HEK293 (cell line): Measurements from ENCODE around the gene ST7.

Source experiments
- CTCF ChIP-seq: fragments of 450-650 bp; formaldehyde crosslinking; IDR thresholded peaks from 2 replicates; pipeline ENCODE4 v1.5.1; 2016; ENCODE audit warnings: missing biosample characterization, missing genetic modification characterization
- FEZF1 ChIP-seq: fragments of 450-650 bp; formaldehyde crosslinking; IDR thresholded peaks from 2 replicates; pipeline ENCODE4 v1.5.1; 2016; ENCODE audit warnings: missing biosample characterization, missing genetic modification characterization
- IKZF3 ChIP-seq: fragments of 450-650 bp; IDR thresholded peaks from 2 replicates; pipeline ENCODE4 v1.5.0; 2018; ENCODE audit warnings: missing biosample characterization, mild to moderate bottlenecking, missing genetic modification characterization, moderate library complexity
- KLF8 ChIP-seq: fragments of 450-650 bp; formaldehyde crosslinking; IDR thresholded peaks from 2 replicates; pipeline ENCODE4 v1.5.1; 2016; ENCODE audit warnings: missing biosample characterization, missing genetic modification characterization
- KLF9 ChIP-seq: fragments of 450-650 bp; formaldehyde crosslinking; IDR thresholded peaks from 2 replicates; pipeline ENCODE4 v1.5.1; 2016; ENCODE audit warnings: missing biosample characterization, missing genetic modification characterization, low read depth
- OVOL3 ChIP-seq: fragments of 450-650 bp; formaldehyde crosslinking; IDR thresholded peaks from 2 replicates; pipeline ENCODE4 v1.5.1; 2016; ENCODE audit warnings: missing biosample characterization, missing genetic modification characterization
- PRDM6 ChIP-seq: fragments of 450-650 bp; formaldehyde crosslinking; IDR thresholded peaks from 2 replicates; pipeline ENCODE4 v1.5.1; 2017; ENCODE audit warnings: missing biosample characterization, missing genetic modification characterization
- SCRT1 ChIP-seq: fragments of 450-650 bp; formaldehyde crosslinking; IDR thresholded peaks from 2 replicates; pipeline ENCODE4 v1.5.1; 2016; ENCODE audit warnings: missing biosample characterization, missing genetic modification characterization, borderline replicate concordance
- TCF7L2 ChIP-seq: IDR thresholded peaks from 2 replicates; pipeline ENCODE4 v1.6.1; 2011; ENCODE audit warnings: low read depth, mild to moderate bottlenecking, inconsistent platforms, low read length, moderate library complexity, borderline replicate concordance
- TSHZ1 ChIP-seq: fragments of 450-650 bp; formaldehyde crosslinking; IDR thresholded peaks from 2 replicates; pipeline ENCODE4 v1.5.1; 2016; ENCODE audit warnings: missing biosample characterization, missing genetic modification characterization, borderline replicate concordance
- YY2 ChIP-seq: fragments of 450-650 bp; formaldehyde crosslinking; IDR thresholded peaks from 2 replicates; pipeline ENCODE4 v1.5.1; 2016; ENCODE audit warnings: missing biosample characterization, missing genetic modification characterization
- ZBTB1 ChIP-seq: fragments of 450-650 bp; formaldehyde crosslinking; IDR thresholded peaks from 2 replicates; pipeline ENCODE4 v1.5.1; 2016; ENCODE audit warnings: missing biosample characterization, missing genetic modification characterization
- ZBTB17 ChIP-seq: fragments of 450-650 bp; formaldehyde crosslinking; IDR thresholded peaks from 2 replicates; pipeline ENCODE4 v1.5.1; 2016; ENCODE audit warnings: missing biosample characterization, missing genetic modification characterization
- ZBTB20 ChIP-seq: fragments of 450-650 bp; formaldehyde crosslinking; IDR thresholded peaks from 2 replicates; pipeline ENCODE4 v1.5.1; 2016; ENCODE audit warnings: missing biosample characterization, missing genetic modification characterization
- ZFHX2 ChIP-seq: fragments of 450-650 bp; formaldehyde crosslinking; conservative IDR thresholded peaks from 2 replicates; pipeline ENCODE4 v1.5.1; 2016; ENCODE audit warnings: missing biosample characterization, missing genetic modification characterization
- ZNF18 ChIP-seq: fragments of 450-650 bp; formaldehyde crosslinking; IDR thresholded peaks from 2 replicates; pipeline ENCODE4 v1.5.1; 2016; ENCODE audit warnings: missing biosample characterization, missing genetic modification characterization
- ZNF501 ChIP-seq: fragments of 450-650 bp; formaldehyde crosslinking; IDR thresholded peaks from 2 replicates; pipeline ENCODE4 v1.5.1; 2016; ENCODE audit warnings: missing biosample characterization, missing genetic modification characterization
- ZNF555 ChIP-seq: fragments of 450-650 bp; formaldehyde crosslinking; conservative IDR thresholded peaks from 2 replicates; pipeline ENCODE4 v1.5.1; 2017; ENCODE audit warnings: missing biosample characterization, mild to moderate bottlenecking, missing genetic modification characterization, inconsistent platforms
- ZNF561 ChIP-seq: fragments of 450-650 bp; IDR thresholded peaks from 2 replicates; pipeline ENCODE4 v1.5.1; 2018; ENCODE audit warnings: missing biosample characterization, missing genetic modification characterization, borderline replicate concordance
- ZNF596 ChIP-seq: fragments of 450-650 bp; IDR thresholded peaks from 2 replicates; pipeline ENCODE4 v1.5.0; 2018; ENCODE audit warnings: missing biosample characterization, mild to moderate bottlenecking, missing genetic modification characterization, moderate library complexity
- ZNF692 ChIP-seq: fragments of 450-650 bp; formaldehyde crosslinking; IDR thresholded peaks from 2 replicates; pipeline ENCODE4 v1.5.1; 2016; ENCODE audit warnings: missing biosample characterization, missing genetic modification characterization
- ZSCAN30 ChIP-seq: fragments of 450-650 bp; IDR thresholded peaks from 2 replicates; pipeline ENCODE4 v1.5.1; 2018; ENCODE audit warnings: missing biosample characterization, mild to moderate bottlenecking, missing genetic modification characterization, moderate library complexity
- ZXDB ChIP-seq: fragments of 450-650 bp; formaldehyde crosslinking; IDR thresholded peaks from 2 replicates; pipeline ENCODE4 v1.5.1; 2016; ENCODE audit warnings: missing biosample characterization, missing genetic modification characterization

The ST7 gene

GRCh38 chr7:117123311-117123926 lies 170.1 kb downstream of the ST7 start (continued):
- TF ChIP-seq ZNF18 (tag by site-specific recombination), result peak; percentile 31; the same call in 1 of the 2 replicates
- peak; percentile 83; the same call in 1 of the 2 replicates for TF ChIP-seq ZSCAN30 (tag by site-specific recombination)
- peak; percentile 55; the same call in 1 of the 2 replicates for TF ChIP-seq ZNF501
- peak; percentile 95; the same call in 1 of the 2 replicates for TF ChIP-seq OVOL3 (tag by site-specific recombination)
- peak; percentile 58; the same call in 1 of the 2 replicates for TF ChIP-seq ZNF596 (tag by site-specific recombination)
- no peak for TF ChIP-seq ZNF555 (tag by site-specific recombination)
- 0 out of 2 replicates have a peak, but pooled peaks have one; percentile 19 for TF ChIP-seq TCF7L2
- TF ChIP-seq IKZF3 (tag by site-specific recombination), result peak; percentile 64
- TF ChIP-seq ZFHX2, result no peak
- TF ChIP-seq YY2 (tag by site-specific recombination), result peak; percentile 35; the same call in 1 of the 2 replicates
- peak; percentile 35; the same call in 1 of the 2 replicates for TF ChIP-seq ZNF692 (tag by site-specific recombination)
- no peak for TF ChIP-seq KLF9 (tag by site-specific recombination)
- peak; percentile 48; the same call in 1 of the 2 replicates for TF ChIP-seq ZNF561 (tag by site-specific recombination)
- 0 out of 2 replicates have a peak, but pooled peaks have one; percentile 27 for TF ChIP-seq ZBTB1
- TF ChIP-seq ZBTB17, result 0 out of 2 replicates have a peak, but pooled peaks have one; percentile 25
- TF ChIP-seq TSHZ1, result peak; percentile 63; the same call in 1 of the 2 replicates
- TF ChIP-seq KLF8 (tag by site-specific recombination), result 0 out of 2 replicates have a peak, but pooled peaks have one; percentile 21
- peak; percentile 93 for TF ChIP-seq FEZF1 (tag by site-specific recombination)
- no peak for TF ChIP-seq CTCF (tag by site-specific recombination)
- TF ChIP-seq PRDM6 (tag by site-specific recombination), result peak; percentile 99
- TF ChIP-seq SCRT1, result peak; percentile 74; the same call in 1 of the 2 replicates
- TF ChIP-seq ZXDB, result peak; percentile 88
- TF ChIP-seq ZBTB20 (tag by site-specific recombination), result peak; percentile 51; the same call in 1 of the 2 replicates
